Gastrocnemius medialis (tissue), 4 donors: Measurements from ENCODE around the gene CBFA2T2. TPM values are rescaled to one million over a fixed set of nuclear protein-coding genes. Genes with fewer than 3 reads are reported as not detected.
"Not testable (repeated sequence)": the region's sequence is repeated elsewhere in the genome, so short reads cannot be mapped to it uniquely, and the experiment has no call there.

Source experiments
- ATAC-seq, 2 donors: fragments of 150-250 bp; one replicate each; pipeline ENCODE4 v1.9.1; 2016
- DNase-seq, 2 donors: peaks; one replicate each; pipeline ENCODE4 v3.0.0-alpha.2; 2019
- H3K27ac ChIP-seq, 4 donors: fragments of 200-600 bp; sonication (generic); 1 replicate in 1 of 4; 2 replicates in 3 of 4; pipeline ENCODE4 v1.5.1; 2016 to 2018; ENCODE audit warnings: mild to moderate bottlenecking in 2 of 4, moderate library complexity in 1 of 4
- H3K27me3 ChIP-seq, 3 donors: fragments of 200-600 bp; sonication (generic) in 2 of 3; 1 replicate in 1 of 3; 2 replicates in 2 of 3; pipeline versions ENCODE4 v1.5.1 to v1.6.0; 2016 to 2019; ENCODE audit warnings: mild to moderate bottlenecking in 1 of 3, moderate library complexity in 1 of 3
- H3K36me3 ChIP-seq, 2 donors: fragments of 200-600 bp; sonication (generic) in 1 of 2; one replicate each; pipeline ENCODE4 v1.5.1; 2017 to 2018
- H3K4me1 ChIP-seq, 2 donors: fragments of 200-600 bp; sonication (generic) in 1 of 2; one replicate each; pipeline ENCODE4 v1.5.1; 2016 to 2017; ENCODE audit warnings: mild to moderate bottlenecking in 2 of 2
- H3K4me3 ChIP-seq, 4 donors: fragments of 200-600 bp; sonication (generic) in 3 of 4; 1 replicate in 1 of 4; 2 replicates in 3 of 4; pipeline ENCODE4 v1.5.1; 2016 to 2019; ENCODE audit warnings: mild to moderate bottlenecking in 2 of 4
- H3K9me3 ChIP-seq, 3 donors: fragments of 200-600 bp; sonication (generic) in 2 of 3; 1 replicate in 1 of 3; 2 replicates in 2 of 3; pipeline ENCODE4 v1.5.1; 2016 to 2019
- POLR2A ChIP-seq, 2 donors: fragments of 450-650 bp; IDR thresholded peaks; one replicate each; pipeline ENCODE4 v1.6.1; 2017; ENCODE audit warnings: antibody characterized with exemption in 2 of 2, mild to moderate bottlenecking in 2 of 2, moderate library complexity in 2 of 2
- in situ Hi-C, 4 donors: fragments of 200-750 bp; cut with MboI; loops; one replicate each; pipeline versions ENCODE4 v1.15.0 to v1.8.0; 2017; ENCODE audit warnings: low sequenced_read_pairs in 4 of 4
- intact Hi-C: fragments of 100-400 bp; cut with DNase I; formaldehyde crosslinking; loops from one replicate; pipeline ENCODE4 v1.15.1; 2023; ENCODE audit warnings: low total_unique reads
- total RNA-seq, 4 donors: library from RNA; depleted of rRNA; stranded (reverse); fragments of >200 nt; gene quantifications; one replicate each; pipeline versions ENCODE4 v1.1.0 to v1.2.3, GENCODE V29; 2016
- TF ChIP-seq, protein P1 (sequence below), 5 experiments: fragments of 450-650 bp in 3 of 5; fragments of 200-600 bp in 2 of 5; sonication (generic) in 2 of 5; IDR thresholded peaks in 4 of 5; conservative IDR thresholded peaks in 1 of 5; 1 replicate in 4 of 5; 2 replicates in 1 of 5; pipeline ENCODE4 v1.5.1; 2016 to 2019; ENCODE audit warnings: antibody characterized with exemption in 5 of 5, mild to moderate bottlenecking in 3 of 5, moderate library complexity in 3 of 5

Gene CBFA2T2
- total RNA-seq, 4 donors from 2014 or later, result 6.9 to 8.9 (median 7.9) TPM

DNA sequence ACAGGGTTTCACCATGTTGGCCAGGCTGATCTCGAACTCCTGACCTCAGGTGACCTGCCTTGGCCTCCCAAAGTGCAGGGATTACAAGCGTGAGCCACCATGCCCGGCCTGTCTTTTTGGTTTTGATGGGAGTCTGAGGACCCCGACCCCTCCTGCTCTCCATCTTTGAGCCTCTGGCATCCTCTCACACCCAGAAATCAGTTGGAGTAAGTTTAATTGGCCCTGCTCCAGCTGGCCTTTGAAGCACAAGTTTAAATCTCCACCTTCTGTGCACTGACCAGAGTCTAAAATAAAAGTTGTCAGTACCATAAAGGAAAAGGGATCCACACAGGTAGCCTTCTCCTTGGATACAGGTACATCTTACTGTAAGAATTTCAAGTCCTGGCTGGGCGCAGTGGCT is 156.3 kb downstream of the CBFA2T2 start:
- intact Hi-C loops (no loop called here), in situ Hi-C loops (no loop called here)
- H3K27me3 ChIP-seq, result no peaks in the 10 kb centered on the region
- DNase-seq (no peak), ATAC-seq (no peak)
- H3K4me3 ChIP-seq, result no peak overlapping the region
- no peak overlapping the region for H3K27ac ChIP-seq
- no peak for TF ChIP-seq POLR2A (IDR thresholded peaks at IDR 0.05)
- TF ChIP-seq, protein P1, sequence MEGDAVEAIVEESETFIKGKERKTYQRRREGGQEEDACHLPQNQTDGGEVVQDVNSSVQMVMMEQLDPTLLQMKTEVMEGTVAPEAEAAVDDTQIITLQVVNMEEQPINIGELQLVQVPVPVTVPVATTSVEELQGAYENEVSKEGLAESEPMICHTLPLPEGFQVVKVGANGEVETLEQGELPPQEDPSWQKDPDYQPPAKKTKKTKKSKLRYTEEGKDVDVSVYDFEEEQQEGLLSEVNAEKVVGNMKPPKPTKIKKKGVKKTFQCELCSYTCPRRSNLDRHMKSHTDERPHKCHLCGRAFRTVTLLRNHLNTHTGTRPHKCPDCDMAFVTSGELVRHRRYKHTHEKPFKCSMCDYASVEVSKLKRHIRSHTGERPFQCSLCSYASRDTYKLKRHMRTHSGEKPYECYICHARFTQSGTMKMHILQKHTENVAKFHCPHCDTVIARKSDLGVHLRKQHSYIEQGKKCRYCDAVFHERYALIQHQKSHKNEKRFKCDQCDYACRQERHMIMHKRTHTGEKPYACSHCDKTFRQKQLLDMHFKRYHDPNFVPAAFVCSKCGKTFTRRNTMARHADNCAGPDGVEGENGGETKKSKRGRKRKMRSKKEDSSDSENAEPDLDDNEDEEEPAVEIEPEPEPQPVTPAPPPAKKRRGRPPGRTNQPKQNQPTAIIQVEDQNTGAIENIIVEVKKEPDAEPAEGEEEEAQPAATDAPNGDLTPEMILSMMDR (IDR thresholded peaks at IDR 0.05 in 4 of 5, conservative IDR thresholded peaks at IDR 0.05 in 1 of 5), result no peak
- no peaks in the 10 kb centered on the region for H3K9me3 ChIP-seq
- H3K4me1 ChIP-seq, result peaks cover 13 to 25% of the 10 kb centered on the region in 2 donors
- H3K36me3 ChIP-seq, result peaks cover 0 to 34% of the 10 kb centered on the region in 2 donors

DNA sequence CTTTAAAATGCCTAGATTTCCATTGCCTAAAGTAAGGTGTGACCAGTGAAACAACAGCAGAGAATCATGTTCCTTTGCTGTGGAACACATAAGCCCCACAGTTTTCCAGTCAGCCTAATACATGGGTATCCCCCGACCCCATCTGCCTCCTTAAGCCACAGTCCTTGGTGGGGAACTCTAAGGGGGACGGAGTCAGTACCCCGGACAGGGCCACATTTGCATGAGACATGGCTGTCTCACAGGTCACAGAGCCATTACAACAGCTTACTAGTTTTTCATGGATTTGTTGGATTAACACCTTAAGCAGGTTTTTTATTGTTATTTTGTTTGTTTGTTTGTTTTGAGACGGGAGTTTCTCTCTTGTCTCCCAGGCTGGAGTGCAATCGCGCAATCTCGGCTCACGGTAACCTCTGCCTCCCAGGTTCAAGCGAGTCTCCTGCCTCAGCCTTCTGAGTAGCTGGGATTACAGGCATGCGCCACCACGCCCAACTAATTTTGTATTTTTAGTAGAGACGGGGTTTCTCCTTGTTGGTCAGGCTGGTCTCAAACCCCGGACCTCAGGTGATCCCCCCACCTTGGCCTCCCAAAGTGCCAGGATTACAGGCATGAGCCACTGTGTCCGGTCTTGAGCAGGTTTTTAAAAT is 157.2 kb downstream of the CBFA2T2 start:
- intact Hi-C loops, H3K9me3 ChIP-seq, in situ Hi-C loops, DNase-seq, H3K27ac ChIP-seq, H3K27me3 ChIP-seq, ATAC-seq, H3K4me3 ChIP-seq: not testable (repeated sequence)
- peaks cover 0 to 27% of the 10 kb centered on the region in 2 donors for H3K36me3 ChIP-seq
- H3K4me1 ChIP-seq, result peaks cover 13 to 25% of the 10 kb centered on the region in 2 donors

DNA sequence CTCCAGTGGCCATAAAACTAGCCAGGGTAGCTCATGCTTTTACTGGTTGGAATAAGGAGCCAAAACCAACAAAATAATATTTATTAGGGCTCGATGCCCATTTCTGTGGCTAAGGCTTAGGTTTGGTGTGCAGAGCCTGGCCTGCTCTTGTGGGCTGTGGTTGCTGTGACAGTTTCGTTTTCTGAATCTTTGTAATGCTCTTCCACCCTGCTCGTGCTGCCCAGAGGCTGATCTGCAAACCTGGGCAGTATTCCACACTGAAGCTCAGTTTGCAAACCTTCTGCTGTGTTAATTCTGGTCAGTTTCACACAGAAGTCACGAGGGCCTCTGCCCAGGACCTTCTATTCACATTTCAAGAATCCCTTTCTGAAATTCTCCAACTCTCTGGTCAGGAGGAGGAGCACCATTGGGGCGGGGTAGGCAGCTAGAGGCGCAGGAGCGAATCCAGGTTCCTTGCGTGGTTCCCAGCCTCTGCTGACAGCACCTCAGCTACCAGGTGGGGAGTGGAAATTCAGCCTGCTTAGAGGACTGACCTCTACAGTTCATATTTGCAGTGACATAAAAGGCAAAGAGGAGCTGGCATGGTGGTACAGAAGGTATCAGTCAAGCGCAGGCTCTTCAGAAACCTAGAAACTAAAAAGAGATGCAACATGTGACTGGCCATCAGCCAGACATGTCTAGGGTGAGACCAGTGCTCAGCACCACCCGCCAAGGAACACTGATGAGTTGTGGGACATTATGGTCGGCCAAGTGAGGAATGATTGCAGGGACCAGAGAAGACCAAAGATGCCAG is 157.9 kb downstream of the CBFA2T2 start:
- Histone ChIP-seq H3K27ac (no peak overlapping the region), H3K9me3 (no peaks in the 10 kb centered on the region), H3K4me1 (peaks cover 13 to 25% of the 10 kb centered on the region in 2 donors), H3K27me3 (no peaks in the 10 kb centered on the region), H3K36me3 (peaks cover 0 to 20% of the 10 kb centered on the region in 2 donors), H3K4me3 (no peak overlapping the region)
- DNase-seq, result peak in 1 of 2 donors; percentile 40
- intact Hi-C loops (no loop called here), in situ Hi-C loops (no loop called here)
- TF ChIP-seq, protein P1 (IDR thresholded peaks at IDR 0.05 in 4 of 5, conservative IDR thresholded peaks at IDR 0.05 in 1 of 5), result no peak
- TF ChIP-seq POLR2A (IDR thresholded peaks at IDR 0.05), result no peak
- peak in 1 of 2 donors; percentile 18 for ATAC-seq

DNA sequence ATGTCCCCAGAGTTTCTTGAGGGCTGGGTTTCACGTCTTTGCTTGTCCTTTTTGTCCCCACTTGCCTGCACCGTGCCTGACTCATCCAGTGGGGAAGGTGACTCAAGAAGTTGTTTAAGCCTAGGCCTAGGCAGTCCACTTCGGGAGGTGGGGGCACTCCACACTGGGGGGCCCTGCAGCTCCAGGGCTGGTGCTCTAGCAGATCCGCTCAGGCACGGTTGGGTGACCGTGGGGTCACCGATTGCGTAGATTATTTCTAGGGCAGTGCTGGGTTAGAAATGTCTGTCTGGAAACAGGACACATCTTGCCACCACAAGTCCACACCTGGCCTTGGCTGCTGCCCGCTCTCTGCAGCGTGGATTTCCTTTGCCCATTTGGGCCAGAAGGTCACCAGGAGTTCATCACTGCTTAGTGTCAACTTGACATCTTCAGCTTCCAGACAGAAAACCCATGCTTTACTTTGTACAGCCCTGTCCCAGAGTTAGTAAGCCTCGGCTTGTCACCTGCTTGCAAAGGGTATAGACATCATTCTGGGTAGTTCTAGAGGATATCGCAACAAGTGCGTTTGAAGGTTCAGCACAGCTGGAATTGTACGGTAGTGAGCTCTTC is 158.6 kb downstream of the CBFA2T2 start:
- intact Hi-C loops, result no loop called here
- ATAC-seq (peak; percentile 17), DNase-seq (peak in 1 of 2 donors; percentile 19)
- H3K4me3 ChIP-seq, result no peak overlapping the region
- H3K27me3 ChIP-seq, result no peaks in the 10 kb centered on the region
- TF ChIP-seq, protein P1 (IDR thresholded peaks at IDR 0.05 in 4 of 5, conservative IDR thresholded peaks at IDR 0.05 in 1 of 5), result no peak
- TF ChIP-seq POLR2A (IDR thresholded peaks at IDR 0.05), result no peak
- in situ Hi-C loops, result no loop called here
- H3K4me1 ChIP-seq, result peaks cover 14 to 29% of the 10 kb centered on the region in 2 donors
- peak overlapping the region in 3 of 4 donors; percentile 8 to 19 (median 11) for H3K27ac ChIP-seq
- no peaks in the 10 kb centered on the region for H3K9me3 ChIP-seq
- peaks cover 0 to 17% of the 10 kb centered on the region in 2 donors for H3K36me3 ChIP-seq

DNA sequence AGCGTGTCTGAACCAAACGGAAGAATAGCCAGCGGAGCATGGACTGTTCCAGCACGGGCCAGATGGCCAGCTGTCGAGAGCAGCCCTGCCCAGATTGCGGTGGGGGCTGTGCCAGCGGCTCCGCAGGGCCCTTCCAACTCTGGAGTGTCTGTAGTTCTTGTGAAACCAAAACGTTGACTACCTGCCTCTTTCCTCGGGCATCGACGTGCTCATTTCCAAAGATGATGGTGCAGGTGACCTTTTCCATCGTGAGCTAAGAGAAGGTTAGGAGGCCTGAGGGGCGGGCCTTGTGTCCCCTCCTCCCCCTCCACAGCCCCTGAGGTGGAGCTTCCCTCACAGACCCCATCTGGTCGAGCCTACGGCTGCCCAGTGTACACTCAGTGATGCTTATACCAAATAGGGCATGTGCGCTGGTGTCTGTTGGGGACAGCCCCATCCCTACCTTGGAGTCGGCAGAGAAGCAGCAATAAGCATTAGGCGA is 159.3 kb downstream of the CBFA2T2 start:
- H3K27ac ChIP-seq, result peak overlapping the region in 2 of 4 donors; percentile 5 to 19
- peaks cover 0 to 17% of the 10 kb centered on the region in 2 donors for H3K36me3 ChIP-seq
- in situ Hi-C loops (no loop called here), intact Hi-C loops (no loop called here)
- DNase-seq (peak; percentile 56 to 83), ATAC-seq (peak; percentile 64 to 77)
- H3K9me3 ChIP-seq, result no peaks in the 10 kb centered on the region
- H3K27me3 ChIP-seq, result no peaks in the 10 kb centered on the region
- H3K4me3 ChIP-seq, result no peak overlapping the region
- H3K4me1 ChIP-seq, result peaks cover 21 to 32% of the 10 kb centered on the region in 2 donors
- no peak for TF ChIP-seq POLR2A (IDR thresholded peaks at IDR 0.05)
- TF ChIP-seq, protein P1 (IDR thresholded peaks at IDR 0.05 in 4 of 5, conservative IDR thresholded peaks at IDR 0.05 in 1 of 5), result no peak
